ENCODE results near the gene APLP1. TPM values are rescaled to one million over a fixed set of nuclear protein-coding genes. Genes with fewer than 3 reads are reported as not detected.
"Not testable (repeated sequence)": the region's sequence is repeated elsewhere in the genome, so short reads cannot be mapped to it uniquely, and the experiment has no call there.

APLP1 gene
- polyA plus RNA-seq, 1 experiment: 6.8 TPM

DNA sequence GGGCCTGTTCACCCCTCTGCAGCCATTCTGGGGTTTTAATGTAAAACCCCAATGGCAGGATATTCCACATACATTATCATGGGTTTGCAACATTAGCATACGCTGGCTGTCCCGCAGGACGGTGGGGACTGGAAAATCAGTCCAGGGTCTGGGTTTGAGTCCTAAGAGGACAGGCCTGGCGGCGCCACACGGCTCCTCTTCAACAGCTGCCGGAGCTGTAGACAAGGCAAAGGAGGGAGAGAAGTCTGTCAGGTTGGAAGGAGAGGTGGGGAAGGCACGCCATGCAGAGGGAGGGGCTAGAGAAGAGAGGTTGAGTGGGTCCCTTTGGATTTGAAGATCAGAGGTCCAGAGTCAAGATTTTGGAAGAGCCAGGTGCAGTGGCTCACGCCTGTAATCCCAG lies 20.0 kb downstream of the APLP1 start:
- H3K27me3 ChIP-seq (ENCODE audit: control insufficient read depth, insufficient read depth, low read length): no peaks in the 10 kb centered on the region
- H3K4me3 ChIP-seq (ENCODE audit: low read depth, low read length): no peak overlapping the region
- no peak overlapping the region for H3K27ac ChIP-seq (ENCODE audit: low read depth, low read length)
- no peaks in the 10 kb centered on the region; the same call in 1 of the 2 replicates for H3K9me3 ChIP-seq (ENCODE audit: control insufficient read depth, insufficient read depth, low read length)
- DNase-seq (ENCODE audit: low read depth, low spot score): no peak
- ChIA-PET CTCF (no interaction called here), POLR2A (no interaction called here)
- TF ChIP-seq, protein P1, sequence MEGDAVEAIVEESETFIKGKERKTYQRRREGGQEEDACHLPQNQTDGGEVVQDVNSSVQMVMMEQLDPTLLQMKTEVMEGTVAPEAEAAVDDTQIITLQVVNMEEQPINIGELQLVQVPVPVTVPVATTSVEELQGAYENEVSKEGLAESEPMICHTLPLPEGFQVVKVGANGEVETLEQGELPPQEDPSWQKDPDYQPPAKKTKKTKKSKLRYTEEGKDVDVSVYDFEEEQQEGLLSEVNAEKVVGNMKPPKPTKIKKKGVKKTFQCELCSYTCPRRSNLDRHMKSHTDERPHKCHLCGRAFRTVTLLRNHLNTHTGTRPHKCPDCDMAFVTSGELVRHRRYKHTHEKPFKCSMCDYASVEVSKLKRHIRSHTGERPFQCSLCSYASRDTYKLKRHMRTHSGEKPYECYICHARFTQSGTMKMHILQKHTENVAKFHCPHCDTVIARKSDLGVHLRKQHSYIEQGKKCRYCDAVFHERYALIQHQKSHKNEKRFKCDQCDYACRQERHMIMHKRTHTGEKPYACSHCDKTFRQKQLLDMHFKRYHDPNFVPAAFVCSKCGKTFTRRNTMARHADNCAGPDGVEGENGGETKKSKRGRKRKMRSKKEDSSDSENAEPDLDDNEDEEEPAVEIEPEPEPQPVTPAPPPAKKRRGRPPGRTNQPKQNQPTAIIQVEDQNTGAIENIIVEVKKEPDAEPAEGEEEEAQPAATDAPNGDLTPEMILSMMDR (IDR thresholded peaks at IDR 0.05; ENCODE audit: low read depth, low read length): no peak

DNA sequence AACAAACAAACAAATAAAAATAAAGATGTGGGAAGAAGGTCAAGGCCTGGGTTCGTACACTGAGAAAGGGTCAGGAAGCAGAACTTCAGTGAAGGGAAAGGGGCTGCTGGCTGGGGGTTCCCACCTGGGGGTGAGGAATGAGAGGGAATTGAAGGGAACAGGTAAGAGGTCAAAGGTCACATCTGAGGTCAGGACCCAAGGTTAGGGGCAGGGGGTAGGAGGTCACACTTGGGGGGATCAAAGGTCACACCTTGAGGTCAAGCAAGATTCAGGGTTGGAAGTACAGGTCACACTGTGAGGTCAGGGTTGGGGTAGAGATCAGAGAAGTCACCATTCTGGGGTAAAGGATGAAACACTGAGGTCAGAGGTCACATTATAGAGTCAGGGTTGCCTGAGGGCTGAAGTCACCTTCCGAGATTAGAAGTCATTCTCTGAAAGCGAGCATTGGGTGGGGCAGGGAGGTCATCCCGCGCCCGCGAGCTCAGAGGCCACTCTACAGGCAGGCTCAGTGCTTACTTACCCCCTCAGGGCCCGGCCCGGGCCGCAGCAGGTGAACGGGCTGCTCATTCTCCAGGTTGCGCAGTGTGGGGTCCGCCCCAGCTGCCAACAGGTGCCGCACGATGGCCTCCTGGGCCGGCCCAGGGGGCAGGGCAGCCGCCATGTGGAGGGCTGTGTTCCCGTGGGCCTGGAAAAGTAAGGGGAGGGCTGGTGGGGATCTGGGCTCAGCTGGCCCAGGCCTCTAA lies 21.2 kb downstream of the APLP1 start:
- Histone ChIP-seq H3K27ac (ENCODE audit: low read depth, low read length) (no peak overlapping the region), H3K9me3 (ENCODE audit: control insufficient read depth, insufficient read depth, low read length) (no peaks in the 10 kb centered on the region; the same call in 1 of the 2 replicates), H3K27me3 (ENCODE audit: control insufficient read depth, insufficient read depth, low read length) (no peaks in the 10 kb centered on the region), H3K4me3 (ENCODE audit: low read depth, low read length) (no peak overlapping the region)
- DNase-seq (ENCODE audit: low read depth, low spot score): no peak
- ChIA-PET CTCF (no interaction called here), POLR2A (interaction anchor here (0.7 kb wide), 1 partner anchor 41 kb away, joined by 3 read pairs; no protein-coding TSS in a partner anchor)
- TF ChIP-seq, protein P1 (IDR thresholded peaks at IDR 0.05; ENCODE audit: low read depth, low read length): no peak

DNA sequence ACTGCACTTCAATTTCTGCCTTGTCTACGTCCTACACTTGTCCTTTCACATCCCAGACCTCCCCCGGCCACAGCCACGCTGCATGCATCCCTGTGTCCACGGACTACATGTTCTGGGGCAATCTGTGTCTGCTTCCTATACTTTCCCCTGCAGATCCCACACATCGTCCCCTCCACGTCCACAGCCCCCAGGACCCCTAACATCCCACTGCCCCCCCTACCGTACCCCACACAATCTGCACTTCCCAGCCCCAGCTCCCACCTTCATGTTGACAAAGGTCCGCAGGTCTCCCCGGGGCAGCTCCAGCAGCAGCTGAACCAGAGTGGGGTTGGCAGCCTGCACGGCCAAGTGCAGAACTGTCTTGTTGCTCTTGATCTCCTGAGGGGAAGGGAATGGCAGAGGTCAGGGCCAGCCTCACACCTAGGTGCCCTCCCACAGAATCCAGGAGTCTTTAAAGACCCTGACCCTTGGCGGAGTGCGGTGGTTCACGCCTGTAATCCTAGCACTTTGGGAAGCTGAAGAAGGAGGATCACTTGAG lies 21.8 kb downstream of the APLP1 start:
- TF ChIP-seq, protein P1 (IDR thresholded peaks at IDR 0.05; ENCODE audit: low read depth, low read length): no peak
- no peak for DNase-seq (ENCODE audit: low read depth, low spot score)
- ChIA-PET CTCF (no interaction called here), POLR2A (no interaction called here)
- Histone ChIP-seq H3K27ac (ENCODE audit: low read depth, low read length) (no peak overlapping the region), H3K4me3 (ENCODE audit: low read depth, low read length) (no peak overlapping the region), H3K9me3 (ENCODE audit: control insufficient read depth, insufficient read depth, low read length) (no peaks in the 10 kb centered on the region; the same call in 1 of the 2 replicates), H3K27me3 (ENCODE audit: control insufficient read depth, insufficient read depth, low read length) (no peaks in the 10 kb centered on the region)

DNA sequence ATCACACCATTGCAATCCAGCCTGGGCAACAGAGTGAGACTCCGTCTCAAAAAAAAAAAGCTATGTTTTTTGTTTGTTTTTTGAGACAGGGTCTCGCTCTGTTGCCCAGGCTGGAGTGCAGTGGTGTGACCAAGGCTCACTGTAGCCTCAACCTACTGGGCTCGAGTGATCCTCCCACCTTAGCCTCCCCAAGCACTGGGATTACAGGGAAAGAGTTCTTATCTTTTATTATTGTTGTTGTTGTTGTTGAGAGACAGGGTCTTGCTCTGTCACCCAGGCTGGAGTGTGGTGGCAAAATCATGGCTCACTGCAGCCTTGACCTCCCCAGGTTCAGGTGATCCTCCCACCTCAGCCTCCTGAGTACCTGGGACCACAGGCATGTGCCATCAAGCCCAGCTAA lies 23.4 kb downstream of the APLP1 start:
- DNase-seq (ENCODE audit: low read depth, low spot score); H3K27me3 ChIP-seq (ENCODE audit: control insufficient read depth, insufficient read depth, low read length); H3K4me3 ChIP-seq (ENCODE audit: low read depth, low read length); H3K27ac ChIP-seq (ENCODE audit: low read depth, low read length); POLR2A ChIA-PET; H3K9me3 ChIP-seq (ENCODE audit: control insufficient read depth, insufficient read depth, low read length): not testable (repeated sequence)
- CTCF ChIA-PET: interaction anchor here (1.0 to 2.9 kb wide), 3 partner anchors 9 to 40 kb away, joined by 5 to 14 read pairs (median 13); no protein-coding TSS in a partner anchor

DNA sequence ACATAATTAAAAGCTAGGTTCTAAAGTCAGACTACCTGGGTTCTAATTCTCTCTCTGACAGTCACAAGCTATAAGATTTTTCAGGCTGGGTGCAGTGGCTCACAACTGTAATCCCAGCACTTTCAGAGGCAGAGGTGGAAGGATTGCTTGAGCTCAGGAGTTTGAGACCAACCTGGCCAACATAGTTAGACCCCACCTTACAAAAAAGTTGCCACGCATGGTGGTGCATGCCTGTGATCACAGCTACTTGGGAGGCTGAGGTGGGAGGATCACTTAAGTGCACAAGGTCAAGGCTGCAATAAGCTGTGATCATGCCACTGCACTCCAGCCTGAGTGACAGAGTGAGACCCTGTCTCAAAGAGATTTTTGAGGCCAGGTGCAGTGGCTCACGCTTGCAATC lies 26.0 kb downstream of the APLP1 start:
- TF ChIP-seq, protein P1 (IDR thresholded peaks at IDR 0.05; ENCODE audit: low read depth, low read length): no peak
- Histone ChIP-seq H3K9me3 (ENCODE audit: control insufficient read depth, insufficient read depth, low read length) (no peaks in the 10 kb centered on the region; the same call in 1 of the 2 replicates), H3K4me3 (ENCODE audit: low read depth, low read length) (no peak overlapping the region), H3K27ac (ENCODE audit: low read depth, low read length) (no peak overlapping the region), H3K27me3 (ENCODE audit: control insufficient read depth, insufficient read depth, low read length) (no peaks in the 10 kb centered on the region)
- ChIA-PET POLR2A (no interaction called here), CTCF (interaction anchor here (1.8 to 2.9 kb wide), 2 partner anchors 11 to 37 kb away, joined by 5 to 13 read pairs; no protein-coding TSS in a partner anchor)
- no peak for DNase-seq (ENCODE audit: low read depth, low spot score)
